SK-N-MC (cell line): Measurements from ENCODE around the gene ALG6.
"Not testable (repeated sequence)": the region's sequence is repeated elsewhere in the genome, so short reads cannot be mapped to it uniquely, and the experiment has no call there.

ENCODE experiments used
- EZH2 ChIP-seq: fragments of 200-600 bp; sonication (generic); IDR thresholded peaks from one replicate; pipeline ENCODE4 v1.6.1; 2017; ENCODE audit warnings: antibody characterized with exemption
- POLR2AphosphoS5 ChIP-seq: IDR thresholded peaks from 2 replicates; pipeline ENCODE4 v1.6.1; 2012; ENCODE audit warnings: mild to moderate bottlenecking, low read depth, low read length, borderline replicate concordance

- not testable (repeated sequence) for TF ChIP-seq POLR2AphosphoS5, EZH2
Measured at GRCh38 chr1:63420746-63421145, 53.3 kb downstream of the ALG6 start.
